Kidney epithelial cell (primary cell): ENCODE results near the gene STPG1. TPM values are rescaled to one million over a fixed set of nuclear protein-coding genes. Genes with fewer than 3 reads are reported as not detected.

ENCODE experiments used
- DNase-seq: peaks from one replicate; pipeline ENCODE4 v3.0.0-alpha.2; 2010; ENCODE audit warnings: low read depth
- H3K27me3 ChIP-seq: 2 replicates; pipeline ENCODE4 v1.6.0; 2011; ENCODE audit warnings: low read length; ENCODE audit not compliant: control insufficient read depth, insufficient read depth
- H3K36me3 ChIP-seq: 2 replicates; pipeline ENCODE4 v1.5.1; 2011; ENCODE audit warnings: low read length; ENCODE audit not compliant: control insufficient read depth, insufficient read depth
- H3K4me3 ChIP-seq: 2 replicates; pipeline ENCODE4 v1.5.1; 2011; ENCODE audit warnings: low read depth, mild to moderate bottlenecking, control low read depth, low read length
- CTCF ChIP-seq: IDR thresholded peaks from 2 replicates; pipeline ENCODE4 v1.5.1; 2011; ENCODE audit warnings: mild to moderate bottlenecking, moderate library complexity, low read length, control low read depth, inconsistent platforms; ENCODE audit not compliant: insufficient read depth, poor library complexity, severe bottlenecking
- total RNA-seq: library from RNA; depleted of rRNA; stranded (reverse); fragments of >200 nt; gene quantifications from 2 replicates; pipeline ENCODE4 v1.2.3, GENCODE V29; 2015

Gene STPG1
- total RNA-seq, 1 donor from 2014 or later, result 7.5 TPM

GRCh38 chr1:24388331-24388885 is 25.2 kb downstream of the STPG1 start:
- Histone ChIP-seq H3K27me3 (no peaks in the 10 kb centered on the region), H3K4me3 (no peak overlapping the region), H3K36me3 (no peaks in the 10 kb centered on the region)
- no peak for DNase-seq
- TF ChIP-seq CTCF, result no peak

- DNase-seq, result no peak
- no peaks in the 10 kb centered on the region for H3K27me3 ChIP-seq
- no peak overlapping the region for H3K4me3 ChIP-seq
- H3K36me3 ChIP-seq, result no peaks in the 10 kb centered on the region
- no peak for TF ChIP-seq CTCF
Observed at GRCh38 chr1:24387636-24388175, 25.9 kb downstream of the STPG1 start.

- Histone ChIP-seq H3K27me3 (no peaks in the 10 kb centered on the region), H3K36me3 (no peaks in the 10 kb centered on the region), H3K4me3 (no peak overlapping the region)
- no peak for DNase-seq
- TF ChIP-seq CTCF, result no peak
Observed at GRCh38 chr1:24386931-24387330, 26.7 kb downstream of the STPG1 start.

GRCh38 chr1:24386241-24386640 is 27.3 kb downstream of the STPG1 start:
- DNase-seq, result no peak

GRCh38 chr1:24385160-24385940 is 28.2 kb downstream of the STPG1 start:
- no peak overlapping the region for H3K4me3 ChIP-seq
- H3K36me3 ChIP-seq, result peaks cover 1% of the 10 kb centered on the region
- TF ChIP-seq CTCF, result peak; percentile 66
- DNase-seq, result no peak
- H3K27me3 ChIP-seq, result no peaks in the 10 kb centered on the region

More at GRCh38 chr1:24386241-24386640, 27.3 kb downstream of the STPG1 start:
- TF ChIP-seq CTCF, result no peak
- H3K36me3 ChIP-seq, result no peaks in the 10 kb centered on the region
- no peak overlapping the region for H3K4me3 ChIP-seq
- no peaks in the 10 kb centered on the region for H3K27me3 ChIP-seq
